ENCODE results near the gene CDC42SE1. TPM values are rescaled to one million over a fixed set of nuclear protein-coding genes. Genes with fewer than 3 reads are reported as not detected.

The CDC42SE1 gene
- total and polyA plus RNA-seq, 9 of the 15 experiments (the other 6 are each of a cell fraction or from before 2014, with no cell fraction given), result 78.1 to 189 (median 114) TPM

GRCh38 chr1:151062741-151063371, 3.4 kb upstream of the CDC42SE1 start (continued):
- TF ChIP-seq, protein P1, sequence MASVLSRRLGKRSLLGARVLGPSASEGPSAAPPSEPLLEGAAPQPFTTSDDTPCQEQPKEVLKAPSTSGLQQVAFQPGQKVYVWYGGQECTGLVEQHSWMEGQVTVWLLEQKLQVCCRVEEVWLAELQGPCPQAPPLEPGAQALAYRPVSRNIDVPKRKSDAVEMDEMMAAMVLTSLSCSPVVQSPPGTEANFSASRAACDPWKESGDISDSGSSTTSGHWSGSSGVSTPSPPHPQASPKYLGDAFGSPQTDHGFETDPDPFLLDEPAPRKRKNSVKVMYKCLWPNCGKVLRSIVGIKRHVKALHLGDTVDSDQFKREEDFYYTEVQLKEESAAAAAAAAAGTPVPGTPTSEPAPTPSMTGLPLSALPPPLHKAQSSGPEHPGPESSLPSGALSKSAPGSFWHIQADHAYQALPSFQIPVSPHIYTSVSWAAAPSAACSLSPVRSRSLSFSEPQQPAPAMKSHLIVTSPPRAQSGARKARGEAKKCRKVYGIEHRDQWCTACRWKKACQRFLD (CRISPR knock-in tag; IDR thresholded peaks at IDR 0.05), result peak; percentile 56; the same call in 1 of the 2 replicates
- peak; percentile 11; the same call in 1 of the 2 replicates for TF ChIP-seq MTA1 (IDR thresholded peaks at IDR 0.05; ENCODE audit: borderline replicate concordance)
- TF ChIP-seq TEAD1 (CRISPR knock-in tag; IDR thresholded peaks at IDR 0.05), result peak in 1 of 2 experiments; percentile 53; a peak in 1 of 4 replicates
- TF ChIP-seq, protein P2, sequence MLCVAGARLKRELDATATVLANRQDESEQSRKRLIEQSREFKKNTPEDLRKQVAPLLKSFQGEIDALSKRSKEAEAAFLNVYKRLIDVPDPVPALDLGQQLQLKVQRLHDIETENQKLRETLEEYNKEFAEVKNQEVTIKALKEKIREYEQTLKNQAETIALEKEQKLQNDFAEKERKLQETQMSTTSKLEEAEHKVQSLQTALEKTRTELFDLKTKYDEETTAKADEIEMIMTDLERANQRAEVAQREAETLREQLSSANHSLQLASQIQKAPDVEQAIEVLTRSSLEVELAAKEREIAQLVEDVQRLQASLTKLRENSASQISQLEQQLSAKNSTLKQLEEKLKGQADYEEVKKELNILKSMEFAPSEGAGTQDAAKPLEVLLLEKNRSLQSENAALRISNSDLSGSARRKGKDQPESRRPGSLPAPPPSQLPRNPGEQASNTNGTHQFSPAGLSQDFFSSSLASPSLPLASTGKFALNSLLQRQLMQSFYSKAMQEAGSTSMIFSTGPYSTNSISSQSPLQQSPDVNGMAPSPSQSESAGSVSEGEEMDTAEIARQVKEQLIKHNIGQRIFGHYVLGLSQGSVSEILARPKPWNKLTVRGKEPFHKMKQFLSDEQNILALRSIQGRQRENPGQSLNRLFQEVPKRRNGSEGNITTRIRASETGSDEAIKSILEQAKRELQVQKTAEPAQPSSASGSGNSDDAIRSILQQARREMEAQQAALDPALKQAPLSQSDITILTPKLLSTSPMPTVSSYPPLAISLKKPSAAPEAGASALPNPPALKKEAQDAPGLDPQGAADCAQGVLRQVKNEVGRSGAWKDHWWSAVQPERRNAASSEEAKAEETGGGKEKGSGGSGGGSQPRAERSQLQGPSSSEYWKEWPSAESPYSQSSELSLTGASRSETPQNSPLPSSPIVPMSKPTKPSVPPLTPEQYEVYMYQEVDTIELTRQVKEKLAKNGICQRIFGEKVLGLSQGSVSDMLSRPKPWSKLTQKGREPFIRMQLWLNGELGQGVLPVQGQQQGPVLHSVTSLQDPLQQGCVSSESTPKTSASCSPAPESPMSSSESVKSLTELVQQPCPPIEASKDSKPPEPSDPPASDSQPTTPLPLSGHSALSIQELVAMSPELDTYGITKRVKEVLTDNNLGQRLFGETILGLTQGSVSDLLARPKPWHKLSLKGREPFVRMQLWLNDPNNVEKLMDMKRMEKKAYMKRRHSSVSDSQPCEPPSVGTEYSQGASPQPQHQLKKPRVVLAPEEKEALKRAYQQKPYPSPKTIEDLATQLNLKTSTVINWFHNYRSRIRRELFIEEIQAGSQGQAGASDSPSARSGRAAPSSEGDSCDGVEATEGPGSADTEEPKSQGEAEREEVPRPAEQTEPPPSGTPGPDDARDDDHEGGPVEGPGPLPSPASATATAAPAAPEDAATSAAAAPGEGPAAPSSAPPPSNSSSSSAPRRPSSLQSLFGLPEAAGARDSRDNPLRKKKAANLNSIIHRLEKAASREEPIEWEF (CRISPR knock-in tag; IDR thresholded peaks at IDR 0.05), result no peak
- TF ChIP-seq ATF7 (IDR thresholded peaks at IDR 0.05), result peak; percentile 98
- no peak for TF ChIP-seq ZNF253 (CRISPR knock-in tag; conservative IDR thresholded peaks at IDR 0.05)
- TF ChIP-seq, protein P3, sequence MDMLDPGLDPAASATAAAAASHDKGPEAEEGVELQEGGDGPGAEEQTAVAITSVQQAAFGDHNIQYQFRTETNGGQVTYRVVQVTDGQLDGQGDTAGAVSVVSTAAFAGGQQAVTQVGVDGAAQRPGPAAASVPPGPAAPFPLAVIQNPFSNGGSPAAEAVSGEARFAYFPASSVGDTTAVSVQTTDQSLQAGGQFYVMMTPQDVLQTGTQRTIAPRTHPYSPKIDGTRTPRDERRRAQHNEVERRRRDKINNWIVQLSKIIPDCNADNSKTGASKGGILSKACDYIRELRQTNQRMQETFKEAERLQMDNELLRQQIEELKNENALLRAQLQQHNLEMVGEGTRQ (CRISPR knock-in tag; IDR thresholded peaks at IDR 0.05), result no peak
- no peak for TF ChIP-seq SAFB2 (IDR thresholded peaks at IDR 0.05; ENCODE audit: borderline replicate concordance, low read depth, low read length, severe bottlenecking)
- no peak for TF ChIP-seq MAX (CRISPR knock-in tag; IDR thresholded peaks at IDR 0.05)
- TF ChIP-seq NCOA2 (IDR thresholded peaks at IDR 0.05; ENCODE audit: partially characterized antibody in 2 of 2), result no peak
- TF ChIP-seq CREB5 (CRISPR knock-in tag; IDR thresholded peaks at IDR 0.05), result no peak
- TF ChIP-seq JUND (IDR thresholded peaks at IDR 0.05; ENCODE audit: borderline replicate concordance, low read depth, low read length), result peak; percentile 98
- peak; percentile 99 for TF ChIP-seq JUND (tag; IDR thresholded peaks at IDR 0.05; ENCODE audit: borderline replicate concordance, low read depth, low read length)
- TF ChIP-seq, protein P4, sequence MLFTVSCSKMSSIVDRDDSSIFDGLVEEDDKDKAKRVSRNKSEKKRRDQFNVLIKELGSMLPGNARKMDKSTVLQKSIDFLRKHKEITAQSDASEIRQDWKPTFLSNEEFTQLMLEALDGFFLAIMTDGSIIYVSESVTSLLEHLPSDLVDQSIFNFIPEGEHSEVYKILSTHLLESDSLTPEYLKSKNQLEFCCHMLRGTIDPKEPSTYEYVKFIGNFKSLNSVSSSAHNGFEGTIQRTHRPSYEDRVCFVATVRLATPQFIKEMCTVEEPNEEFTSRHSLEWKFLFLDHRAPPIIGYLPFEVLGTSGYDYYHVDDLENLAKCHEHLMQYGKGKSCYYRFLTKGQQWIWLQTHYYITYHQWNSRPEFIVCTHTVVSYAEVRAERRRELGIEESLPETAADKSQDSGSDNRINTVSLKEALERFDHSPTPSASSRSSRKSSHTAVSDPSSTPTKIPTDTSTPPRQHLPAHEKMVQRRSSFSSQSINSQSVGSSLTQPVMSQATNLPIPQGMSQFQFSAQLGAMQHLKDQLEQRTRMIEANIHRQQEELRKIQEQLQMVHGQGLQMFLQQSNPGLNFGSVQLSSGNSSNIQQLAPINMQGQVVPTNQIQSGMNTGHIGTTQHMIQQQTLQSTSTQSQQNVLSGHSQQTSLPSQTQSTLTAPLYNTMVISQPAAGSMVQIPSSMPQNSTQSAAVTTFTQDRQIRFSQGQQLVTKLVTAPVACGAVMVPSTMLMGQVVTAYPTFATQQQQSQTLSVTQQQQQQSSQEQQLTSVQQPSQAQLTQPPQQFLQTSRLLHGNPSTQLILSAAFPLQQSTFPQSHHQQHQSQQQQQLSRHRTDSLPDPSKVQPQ (CRISPR knock-in tag; IDR thresholded peaks at IDR 0.05; ENCODE audit: borderline replicate concordance), result no peak
- no peak for TF ChIP-seq GATA2 (CRISPR knock-in tag; IDR thresholded peaks at IDR 0.05)

All from K562 (cell line).